Mesodermal cell (in vitro differentiated cells): ENCODE data around the gene SLC5A5.

ENCODE experiments used
- H3K27ac ChIP-seq: 2 replicates; pipeline ENCODE4 v1.7.0; 2013; ENCODE audit warnings: mild to moderate bottlenecking, low read depth, low read length, moderate library complexity; ENCODE audit not compliant: severe bottlenecking
- H3K36me3 ChIP-seq: 2 replicates; pipeline ENCODE4 v1.7.1; 2013; ENCODE audit warnings: mild to moderate bottlenecking, low read length, moderate library complexity; ENCODE audit not compliant: control insufficient read depth, insufficient read depth
- H3K4me1 ChIP-seq: one replicate; pipeline ENCODE4 v1.7.1; 2013; ENCODE audit warnings: mild to moderate bottlenecking, low read length; ENCODE audit not compliant: insufficient read depth, control insufficient read depth, poor library complexity, severe bottlenecking
- H3K4me3 ChIP-seq: 2 replicates; pipeline ENCODE4 v1.7.0; 2013; ENCODE audit warnings: low read length, control low read depth, mild to moderate bottlenecking; ENCODE audit not compliant: insufficient read depth, poor library complexity, severe bottlenecking; ENCODE audit errors: extremely low read depth
- H3K9me3 ChIP-seq: 2 replicates; pipeline ENCODE4 v1.7.1; 2013; ENCODE audit warnings: mild to moderate bottlenecking, low read length, moderate library complexity; ENCODE audit not compliant: control insufficient read depth
- WGBS, 2 experiments: methylation state at CpG; one replicate each; pipeline ENCODE4 v1.1.5; 2013; ENCODE audit warnings: missing lambda C conversion rate in 2 of 2; ENCODE audit not compliant: insufficient coverage in 2 of 2; 5-methylcytosine and 5-hydroxymethylcytosine counted together

The SLC5A5 gene

DNA sequence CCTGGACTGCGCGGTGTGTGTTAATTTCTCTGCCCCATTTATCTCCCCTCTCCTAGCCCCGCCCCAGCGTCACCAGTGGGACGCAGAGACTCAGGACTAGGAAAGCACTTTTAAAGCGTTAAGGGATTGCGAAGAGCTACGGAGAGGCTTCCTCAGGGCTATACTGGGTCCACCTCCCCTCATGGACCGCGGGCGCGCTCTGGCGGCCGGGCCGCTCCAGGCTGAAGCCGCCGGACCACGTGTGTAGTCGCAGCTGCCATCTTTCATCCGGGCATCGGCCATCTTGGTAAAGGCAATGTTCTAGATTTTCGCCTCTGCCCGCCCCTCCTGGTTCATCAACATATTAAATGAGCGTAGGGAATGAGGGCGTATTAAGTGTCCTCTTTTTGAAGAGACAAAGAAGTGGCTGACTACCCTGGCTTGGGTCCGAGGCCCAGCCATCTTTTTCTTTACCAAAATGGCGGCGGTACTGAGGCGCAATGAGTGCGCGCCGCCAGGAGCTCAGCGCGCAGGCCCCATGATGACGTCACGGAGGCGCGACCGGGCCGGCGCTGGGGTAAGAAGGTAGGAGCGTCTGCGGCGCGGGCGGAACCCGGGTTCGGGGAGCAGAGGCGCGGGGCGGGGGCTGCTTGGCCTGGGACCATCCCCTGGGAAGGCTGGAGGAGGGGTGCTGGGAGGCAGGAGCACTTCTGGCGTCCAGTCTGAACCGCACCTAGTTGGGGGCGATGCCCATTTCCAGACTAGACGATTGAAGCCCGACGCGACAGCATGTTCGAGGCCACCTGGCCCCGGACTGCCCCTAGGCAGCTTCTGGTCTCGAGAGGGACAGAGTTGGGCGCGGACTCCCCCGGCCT is 61.0 kb downstream of the SLC5A5 start, which contains the start of gene CCDC124:
CCDC124 (plus strand) TSS at position 531 of the 854 bp plus-strand sequence. CDS start 3,406 bp downstream, outside the sequence.
- Histone ChIP-seq H3K4me3 (peak within 1 kb of the TSS; percentile 88), H3K4me1 (no peaks in the 10 kb centered on the region), H3K36me3 (peaks cover 6% of the 10 kb centered on the region), H3K27ac (peak within 1 kb of the TSS; percentile 94), H3K9me3 (no peaks in the 10 kb centered on the region)
- WGBS, 2 experiments, result 0 to 1% methylated on average over 51 to 54 of the region's 64 CpGs

DNA sequence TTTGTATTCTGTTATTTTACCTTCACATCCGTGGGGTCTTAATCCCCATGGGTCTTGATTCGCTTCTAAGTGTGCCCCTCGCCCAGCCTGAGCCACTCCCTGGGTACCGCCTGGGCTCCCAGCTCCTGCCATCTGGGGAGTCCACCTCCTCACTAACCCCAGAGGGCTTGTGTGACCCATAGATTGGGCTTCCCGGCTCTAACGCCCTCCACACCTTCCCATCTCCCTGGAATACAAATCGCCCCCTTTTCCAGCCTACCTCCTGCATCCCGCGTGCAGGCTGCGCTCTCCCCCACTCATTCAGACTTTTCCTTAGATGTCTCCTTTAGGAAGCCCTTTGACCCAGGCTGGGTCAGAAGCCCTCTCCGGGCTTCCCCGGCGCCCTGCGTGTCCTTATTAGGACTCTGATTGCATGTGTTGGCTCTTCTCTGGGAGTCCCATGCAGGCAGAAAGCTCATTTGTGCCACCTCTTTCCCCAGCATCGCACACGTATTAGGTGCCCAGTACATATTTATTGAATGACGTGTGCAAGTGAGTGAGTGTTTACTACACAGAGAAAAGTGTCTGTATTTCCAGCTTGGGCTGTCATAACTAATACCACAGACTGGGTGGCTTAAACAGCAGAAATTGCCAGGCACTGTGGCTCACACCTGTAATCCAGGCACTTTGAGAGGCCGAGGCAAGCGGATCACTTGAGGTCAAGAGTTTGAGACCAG is 61.8 kb downstream of the SLC5A5 start:
- WGBS, 2 experiments, result 20 to 23% methylated on average over 16 of the region's 19 CpGs
- no peaks in the 10 kb centered on the region for H3K4me1 ChIP-seq
- H3K36me3 ChIP-seq, result peaks cover 6% of the 10 kb centered on the region
- peak overlapping the region; percentile 94 for H3K27ac ChIP-seq
- no peaks in the 10 kb centered on the region for H3K9me3 ChIP-seq
- peak overlapping the region; percentile 88 for H3K4me3 ChIP-seq

DNA sequence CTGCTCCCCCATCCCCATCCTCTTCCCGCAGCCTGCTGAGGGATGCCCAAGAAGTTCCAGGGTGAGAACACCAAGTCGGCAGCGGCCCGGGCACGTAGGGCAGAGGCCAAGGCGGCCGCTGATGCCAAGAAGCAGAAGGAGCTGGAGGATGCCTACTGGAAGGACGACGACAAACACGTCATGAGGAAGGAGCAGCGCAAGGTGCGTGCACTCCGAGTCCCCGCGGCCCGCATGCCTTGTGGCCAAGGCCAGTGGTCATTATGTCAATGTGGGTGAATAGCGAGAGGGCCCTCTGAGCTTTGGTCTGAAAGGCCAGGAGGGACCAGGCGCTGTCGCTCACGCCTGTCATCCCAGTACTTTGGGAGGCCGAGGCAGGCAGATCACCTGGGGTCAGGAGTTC is 64.6 kb downstream of the SLC5A5 start:
- Histone ChIP-seq H3K4me1 (no peaks in the 10 kb centered on the region), H3K27ac (no peak overlapping the region), H3K9me3 (no peaks in the 10 kb centered on the region), H3K36me3 (peaks cover 12% of the 10 kb centered on the region), H3K4me3 (no peak overlapping the region)
- 94 to 97% methylated on average over 14 to 21 of the region's 21 CpGs for WGBS, 2 experiments

DNA sequence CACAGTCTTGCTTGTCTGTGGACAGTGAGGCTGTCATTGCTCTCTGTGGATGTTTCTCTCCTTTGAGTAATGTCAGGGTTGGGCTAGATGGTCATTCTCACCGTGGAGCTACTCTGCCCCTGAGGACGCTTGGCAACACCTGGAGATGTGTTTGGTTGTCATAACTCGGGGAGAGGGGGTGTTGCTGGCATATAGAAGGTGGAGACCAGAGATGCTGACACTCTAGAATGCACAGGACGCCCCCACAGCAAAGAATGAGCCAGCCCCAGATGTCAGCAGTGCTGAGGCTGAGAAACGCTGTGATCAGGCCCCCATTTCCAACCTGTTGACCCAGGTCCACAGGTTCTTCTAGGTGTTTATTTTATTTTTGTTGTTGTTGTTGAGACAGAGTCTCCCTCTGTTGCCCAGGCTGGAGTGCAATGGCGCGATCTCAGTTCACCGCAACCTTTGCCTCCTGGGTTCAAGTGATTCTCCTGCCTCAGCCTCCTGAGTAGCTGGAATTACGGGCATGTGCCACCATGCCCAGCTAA is 65.7 kb downstream of the SLC5A5 start:
- Histone ChIP-seq H3K4me1 (no peaks in the 10 kb centered on the region), H3K9me3 (no peaks in the 10 kb centered on the region), H3K27ac (no peak overlapping the region), H3K36me3 (peaks cover 14% of the 10 kb centered on the region), H3K4me3 (no peak overlapping the region)
- 84 to 98% methylated on average over 4 to 9 of the region's 9 CpGs for WGBS, 2 experiments

DNA sequence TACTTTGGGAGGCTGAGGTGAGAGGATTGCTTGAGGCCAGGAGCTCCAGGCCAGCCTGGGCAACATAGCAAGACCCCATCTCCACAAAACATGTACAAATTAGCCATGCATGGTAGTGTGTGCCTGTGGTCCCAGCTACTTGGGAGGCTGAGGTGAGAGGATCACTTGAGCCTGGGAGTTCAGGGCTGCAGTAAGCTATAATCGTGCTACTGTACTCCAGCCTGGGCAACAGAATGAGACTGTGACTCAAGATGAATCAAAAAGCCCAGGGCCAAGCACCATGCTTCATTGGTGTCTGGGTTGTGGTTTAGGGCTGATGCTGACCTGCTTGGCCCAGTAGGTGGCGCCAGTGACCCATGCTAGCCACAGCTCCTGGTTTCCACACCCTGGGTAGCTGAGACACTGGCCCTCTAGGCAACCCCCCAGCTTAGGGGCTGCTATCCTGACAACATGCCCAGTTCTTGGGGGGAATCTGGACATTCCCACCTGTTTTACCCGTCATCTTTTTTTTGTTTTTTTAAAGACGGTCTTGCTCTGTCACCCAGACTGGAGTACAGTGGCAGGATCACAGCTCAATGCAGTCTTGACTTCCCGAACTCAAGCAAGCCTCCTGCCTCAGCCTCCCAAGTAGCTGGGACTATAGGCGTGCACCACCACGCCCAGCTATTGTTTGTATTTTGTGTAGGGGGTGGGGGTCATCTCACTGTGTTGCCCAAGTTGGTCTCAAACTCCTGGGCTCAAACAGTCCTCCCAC is 66.5 kb downstream of the SLC5A5 start:
- H3K36me3 ChIP-seq, result peaks cover 19% of the 10 kb centered on the region
- WGBS, 2 experiments, result 54 to 61% methylated on average over 5 to 7 of the region's 7 CpGs
- H3K27ac ChIP-seq, result no peak overlapping the region
- no peaks in the 10 kb centered on the region for H3K9me3 ChIP-seq
- H3K4me1 ChIP-seq, result no peaks in the 10 kb centered on the region
- H3K4me3 ChIP-seq, result no peak overlapping the region

DNA sequence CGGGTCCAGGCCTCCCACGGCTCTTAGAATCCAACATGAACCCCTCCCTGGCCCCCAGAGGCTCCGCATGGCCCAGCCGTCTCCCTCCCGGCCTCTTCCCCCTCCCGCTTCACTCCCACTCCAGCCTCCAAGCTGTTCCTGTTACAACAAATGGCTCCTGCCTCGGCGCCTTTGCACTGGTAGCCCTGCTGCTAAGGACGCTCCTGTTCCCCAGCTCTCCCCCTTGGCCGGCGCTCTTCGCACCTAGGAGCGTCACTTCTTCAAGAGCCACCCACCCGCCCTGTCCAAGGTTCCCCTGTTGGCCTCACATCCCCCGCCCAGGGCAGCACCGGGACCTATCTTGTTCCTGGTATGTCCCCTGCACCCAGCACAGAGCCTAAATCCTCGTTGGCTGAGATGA is 70.4 kb downstream of the SLC5A5 start:
- no peak overlapping the region for H3K4me3 ChIP-seq
- peaks cover 22% of the 10 kb centered on the region for H3K36me3 ChIP-seq
- H3K4me1 ChIP-seq, result peaks cover under 1% of the 10 kb centered on the region
- no peaks in the 10 kb centered on the region for H3K9me3 ChIP-seq
- no peak overlapping the region for H3K27ac ChIP-seq
- 86 to 92% methylated on average over 16 to 17 of the region's 17 CpGs for WGBS, 2 experiments

DNA sequence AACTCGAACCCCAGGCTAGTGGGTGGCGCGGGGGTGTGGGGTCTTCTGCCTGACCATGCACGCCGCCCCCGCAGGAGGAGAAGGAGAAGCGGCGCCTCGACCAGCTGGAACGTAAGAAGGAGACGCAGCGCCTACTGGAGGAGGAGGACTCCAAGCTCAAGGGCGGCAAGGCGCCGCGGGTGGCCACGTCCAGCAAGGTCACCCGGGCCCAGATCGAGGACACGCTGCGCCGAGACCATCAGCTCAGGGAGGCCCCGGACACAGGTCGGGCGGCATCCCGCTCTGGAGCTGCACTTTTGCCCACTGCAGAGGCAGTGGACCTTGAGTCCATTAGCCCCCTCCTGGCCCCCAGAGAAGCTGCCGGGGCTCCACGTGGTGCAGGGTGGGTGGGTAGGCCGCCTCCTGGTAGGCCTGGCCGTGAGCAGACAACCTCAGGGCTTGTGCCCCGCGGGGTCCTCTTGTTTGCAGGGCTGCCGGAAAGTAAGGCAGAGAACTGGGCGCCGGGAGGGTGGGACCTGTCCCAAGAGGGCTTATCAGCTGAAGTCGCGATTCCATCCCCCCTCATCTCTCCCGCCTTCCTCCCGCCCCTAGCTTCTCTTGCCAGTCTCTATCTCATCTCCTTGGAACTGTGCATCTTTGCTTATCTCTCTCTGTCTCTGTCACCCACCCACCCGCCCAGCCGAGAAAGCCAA is 71.0 kb downstream of the SLC5A5 start:
- Histone ChIP-seq H3K36me3 (peaks cover 22% of the 10 kb centered on the region), H3K4me3 (no peak overlapping the region), H3K9me3 (no peaks in the 10 kb centered on the region), H3K27ac (no peak overlapping the region), H3K4me1 (peaks cover 4% of the 10 kb centered on the region)
- WGBS, 2 experiments, result 96% methylated on average over 26 to 38 of the region's 41 CpGs

DNA sequence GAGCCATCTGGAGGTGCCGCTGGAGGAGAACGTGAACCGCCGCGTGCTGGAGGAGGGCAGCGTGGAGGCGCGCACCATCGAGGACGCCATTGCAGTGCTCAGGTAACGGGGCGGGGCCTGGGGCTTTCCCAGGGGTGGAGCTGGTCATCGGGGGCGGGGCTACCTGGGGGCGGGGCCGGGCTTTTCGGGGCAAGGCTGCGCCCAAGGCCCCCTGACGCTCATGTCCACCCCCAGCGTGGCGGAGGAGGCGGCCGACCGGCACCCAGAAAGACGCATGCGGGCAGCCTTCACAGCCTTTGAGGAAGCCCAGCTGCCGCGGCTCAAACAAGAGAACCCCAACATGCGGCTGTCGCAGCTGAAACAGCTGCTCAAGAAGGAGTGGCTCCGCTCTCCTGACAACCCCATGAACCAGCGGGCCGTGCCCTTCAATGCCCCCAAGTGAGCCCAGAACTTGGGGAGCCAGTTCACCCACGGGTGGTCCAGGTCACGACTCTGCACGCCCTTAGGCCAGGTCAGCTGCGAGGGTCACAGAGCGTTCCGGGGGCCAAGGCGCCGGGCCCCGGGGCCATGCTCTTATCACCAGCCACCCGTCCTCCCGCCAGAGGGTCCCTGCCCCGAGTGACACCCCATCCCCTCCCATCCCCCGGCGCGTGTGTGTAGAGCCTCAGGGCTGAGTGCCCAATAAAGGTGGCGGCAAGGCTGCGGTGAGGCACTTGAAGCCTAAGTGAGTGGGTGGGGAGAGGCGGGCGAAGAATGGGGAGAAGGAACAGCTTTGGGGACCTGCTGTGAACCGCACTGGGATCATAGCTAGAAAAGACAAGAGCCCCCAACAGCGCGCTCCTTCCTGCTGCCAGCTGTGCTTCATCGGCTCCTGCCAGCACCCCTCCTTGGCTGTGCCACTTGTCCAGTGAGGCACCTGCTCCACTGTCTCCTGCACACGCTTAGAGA is 71.8 kb downstream of the SLC5A5 start:
- Histone ChIP-seq H3K4me3 (no peak overlapping the region), H3K9me3 (no peaks in the 10 kb centered on the region), H3K36me3 (peaks cover 22% of the 10 kb centered on the region), H3K27ac (no peak overlapping the region), H3K4me1 (peaks cover 4% of the 10 kb centered on the region)
- 87 to 94% methylated on average over 36 to 47 of the region's 57 CpGs for WGBS, 2 experiments

DNA sequence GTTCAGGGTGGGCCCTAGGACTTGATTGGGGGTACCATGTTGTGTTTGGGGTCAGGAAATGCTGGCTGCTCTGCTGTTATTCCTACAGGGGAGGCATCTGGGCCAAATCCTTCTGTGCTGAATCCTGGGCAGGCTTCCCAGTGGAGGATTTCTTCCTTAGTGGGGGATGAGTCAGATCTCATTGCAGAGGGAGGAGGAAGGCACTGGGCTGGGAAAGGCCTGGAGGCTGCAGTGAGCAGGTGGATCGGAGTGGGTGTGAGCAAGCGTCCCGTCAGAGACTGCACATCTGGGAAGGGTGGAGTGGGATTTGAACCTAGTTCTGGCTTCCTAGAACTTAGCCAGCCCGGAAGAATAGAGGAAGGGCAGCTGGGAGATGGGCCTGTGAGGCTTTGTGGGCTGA is 72.6 kb downstream of the SLC5A5 start:
- no peak overlapping the region for H3K27ac ChIP-seq
- WGBS, 2 experiments, result 96 to 98% methylated on average over 4 of the region's 4 CpGs

More for the DNA sequence above, 72.6 kb downstream of the SLC5A5 start:
- Histone ChIP-seq H3K9me3 (no peaks in the 10 kb centered on the region), H3K4me3 (no peak overlapping the region), H3K4me1 (peaks cover 4% of the 10 kb centered on the region), H3K36me3 (peaks cover 22% of the 10 kb centered on the region)
